HepG2 (cell line): ENCODE results near the gene GTF2H3. TPM values are rescaled to one million over a fixed set of nuclear protein-coding genes. Genes with fewer than 3 reads are reported as not detected.

Experiments used
- ATAC-seq: fragments of 200-7000 bp; cut with Tn5 transposase; 3 replicates; pipeline ENCODE4 v1.9.1; 2020; ENCODE audit warnings: mild to moderate bottlenecking, moderate library complexity
- BruUV-seq: library from RNA; stranded (reverse); fragments of 400-500 nt; replicated peaks from 2 replicates; lab custom pipeline; 2021; lab: Mats Ljungman, UMichigan
- CTCF ChIA-PET: fragments of 300-600 bp; formaldehyde crosslinking; extraction: SDS; loops from one replicate; lab custom pipeline; 2021; ENCODE audit warnings: low total read pairs, inconsistent platforms, low intra/inter-chr PET ratio; lab: Yijun Ruan, JAX
- POLR2A ChIA-PET: fragments of 350-600 bp; sonication (Branson Sonifier 250); formaldehyde crosslinking; loops from one replicate; lab custom pipeline; 2020; ENCODE audit warnings: antibody characterized with exemption, inconsistent platforms; lab: Yijun Ruan, JAX
- DNase-seq: peaks from one replicate; pipeline ENCODE4 v3.0.0-alpha.2; 2015; ENCODE audit warnings: low spot score
- FAIRE-seq: peaks from 3 replicates; lab custom pipeline; 2011; peaks lifted over from hg19 to GRCh38; lab: Jason Lieb, UNC
- H2AFZ ChIP-seq: one replicate; pipeline ENCODE4 v1.6.1; 2011; ENCODE audit warnings: low read length, inconsistent platforms
- H3K27ac ChIP-seq: fragments of 300-600 bp; 3 replicates; pipeline ENCODE4 v1.8.0; 2011; ENCODE audit warnings: mixed run types, mild to moderate bottlenecking, mixed read lengths, low read length, inconsistent platforms; ENCODE audit not compliant: insufficient read depth; ENCODE audit errors: extremely low read length
- H3K27me3 ChIP-seq, 2 experiments: fragments of 200-600 bp in 1 of 2; 2 replicates in 1 of 2; 3 replicates in 1 of 2; pipeline versions ENCODE4 v1.6.0 to v1.8.0; 2011; ENCODE audit warnings: low read length in 2 of 2, mild to moderate bottlenecking in 2 of 2, moderate library complexity in 2 of 2, inconsistent platforms in 1 of 2; ENCODE audit not compliant: insufficient read depth in 2 of 2, control insufficient read depth in 1 of 2
- H3K36me3 ChIP-seq, 2 experiments: fragments of 200-600 bp in 1 of 2; replicated peaks in 1 of 2; 2 replicates in 1 of 2; 3 replicates in 1 of 2; pipeline versions ENCODE4 v1.5.1 to v1.8.0; 2011; ENCODE audit warnings: low read length in 2 of 2, inconsistent platforms in 1 of 2; ENCODE audit not compliant: insufficient read depth in 2 of 2, control insufficient read depth in 1 of 2
- H3K4me1 ChIP-seq: 2 replicates; pipeline ENCODE4 v1.5.1; 2012; ENCODE audit warnings: low read length, inconsistent platforms; ENCODE audit not compliant: insufficient read depth
- H3K4me2 ChIP-seq: 2 replicates; pipeline ENCODE4 v1.6.0; 2011; ENCODE audit warnings: low read depth, low read length, inconsistent platforms
- H3K4me3 ChIP-seq, 3 experiments: fragments of 200-600 bp in 1 of 3; sonication (generic), shearing (Covaris generic) in 1 of 3; replicated peaks in 1 of 3; 2 replicates each; pipeline ENCODE4 v1.5.1; 2011 to 2016; ENCODE audit warnings: low read length in 3 of 3, inconsistent platforms in 2 of 3, low read depth in 2 of 3, mild to moderate bottlenecking in 2 of 3, control low read depth in 1 of 3, mixed read lengths in 1 of 3; ENCODE audit not compliant: insufficient read depth in 1 of 3
- H3K79me2 ChIP-seq: one replicate; pipeline ENCODE4 v1.6.1; 2011; ENCODE audit warnings: low read length, inconsistent platforms; ENCODE audit not compliant: insufficient read depth
- H3K9ac ChIP-seq: 2 replicates; pipeline ENCODE4 v1.6.0; 2011; ENCODE audit warnings: mild to moderate bottlenecking, low read depth, low read length, inconsistent platforms; ENCODE audit not compliant: insufficient read depth
- H3K9me3 ChIP-seq: 2 replicates; pipeline ENCODE4 v1.5.1; 2012; ENCODE audit warnings: mild to moderate bottlenecking, low read length
- H4K20me1 ChIP-seq: 2 replicates; pipeline ENCODE4 v1.6.0; 2011; ENCODE audit warnings: inconsistent platforms, mild to moderate bottlenecking, low read length, moderate library complexity; ENCODE audit not compliant: insufficient read depth
- HHEX ChIP-seq: IDR thresholded peaks from 2 replicates; pipeline ENCODE4 v1.6.1; 2016; ENCODE audit warnings: control low read depth
- IRF2 ChIP-seq: IDR thresholded peaks from 2 replicates; pipeline ENCODE4 v1.6.1; 2018; ENCODE audit warnings: missing genetic modification reagents, missing compliant biosample characterization
- IRX3 ChIP-seq: sonication (generic); formaldehyde crosslinking; IDR thresholded peaks from 2 replicates; pipeline ENCODE4 v1.8.1; 2023; ENCODE audit warnings: mild to moderate bottlenecking, low read depth, missing genetic modification reagents, borderline replicate concordance
- KMT2A ChIP-seq: sonication (generic); formaldehyde crosslinking; IDR thresholded peaks from 2 replicates; pipeline ENCODE4 v1.4.0; 2020; ENCODE audit warnings: missing genetic modification reagents
- POLR2AphosphoS2 ChIP-seq: IDR thresholded peaks from 2 replicates; pipeline ENCODE4 v1.6.1; 2011; ENCODE audit warnings: low read depth, low read length, improper control_type of control experiment
- WGBS: methylation state at CpG from one replicate; pipeline ENCODE4 v1.1.6; 2017; ENCODE audit warnings: low lambda C conversion rate; 5-methylcytosine and 5-hydroxymethylcytosine counted together
- in situ Hi-C: cut with HindIII; loops from 2 replicates; pipeline ENCODE4 v1.10.0; 2017; ENCODE audit warnings: low pct_unique_long_range_greater_than_20kb; ENCODE audit not compliant: extremely low pct_ligation_motif_present
- intact Hi-C: fragments of 100-400 bp; cut with micrococcal nuclease; formaldehyde crosslinking; loops from one replicate; pipeline ENCODE4 v1.10.0; 2022; ENCODE audit not compliant: unreplicated experiment
- polyA plus RNA-seq, 8 experiments: library from polyadenylated mRNA; depleted of rRNA in 3 of 8; stranded (reverse) in 7 of 8; unstranded in 1 of 8; fragments of >200 nt; fragmentation: Illumina TruSeq in 4 of 8; extraction: Trizol in 4 of 8; gene quantifications; 2 replicates each; pipeline versions ENCODE4 v1.2.1 to v1.2.3, GENCODE V29; 2011 to 2016; ENCODE audit warnings: low read depth in 4 of 8, missing spikeins in 1 of 8, mixed read lengths in 1 of 8; ENCODE audit not compliant: insufficient read depth in 1 of 8
- total RNA-seq, 5 experiments: library from RNA; depleted of rRNA; stranded (reverse); fragments of >200 nt; fragmentation: Illumina TruSeq; extraction: Trizol; gene quantifications; 2 replicates each; pipeline ENCODE4 v1.2.3, GENCODE V29; 2016; ENCODE audit warnings: low read depth in 1 of 5
- TF ChIP-seq, protein P1 (sequence below): sonication (generic); formaldehyde crosslinking; IDR thresholded peaks from 2 replicates; pipeline ENCODE4 v1.5.0; 2020; ENCODE audit warnings: missing genetic modification reagents, mild to moderate bottlenecking, borderline replicate concordance
- TF ChIP-seq, protein P2 (sequence below): sonication (generic); formaldehyde crosslinking; IDR thresholded peaks from 2 replicates; pipeline ENCODE4 v1.4.0; 2020; ENCODE audit warnings: missing genetic modification reagents

Gene GTF2H3
- total and polyA plus RNA-seq, 2 of the 13 experiments (the other 11 are each of a cell fraction or from before 2014, with no cell fraction given): 35.8 to 58.8 TPM

DNA sequence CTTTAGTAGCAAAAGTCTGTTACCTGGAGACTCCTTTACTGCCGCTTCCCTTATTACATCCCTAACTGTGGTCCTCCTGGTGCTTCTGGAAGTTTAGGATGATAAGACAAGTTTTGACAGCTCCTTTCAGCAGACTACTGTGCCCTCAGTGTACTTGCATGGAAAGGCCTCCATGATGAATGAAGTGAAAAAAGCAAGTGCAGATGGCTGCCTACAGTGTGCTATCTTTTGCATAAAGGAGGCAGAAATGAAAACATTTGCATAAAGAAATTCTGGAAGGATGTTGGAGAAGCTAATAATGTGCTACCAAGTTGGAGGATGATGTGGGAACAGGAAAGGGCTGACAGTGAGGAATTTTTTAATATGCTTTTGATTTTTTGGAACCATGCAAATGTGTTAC lies 41.8 kb downstream of the GTF2H3 start:
- POLR2A ChIA-PET: no interaction called here
- CTCF ChIA-PET: no interaction called here

More for the DNA sequence above, 41.8 kb downstream of the GTF2H3 start:
- TF ChIP-seq KMT2A (CRISPR knock-in tag): no peak
- TF ChIP-seq IRF2 (CRISPR knock-in tag): no peak
- TF ChIP-seq HHEX (CRISPR knock-in tag): no peak
- TF ChIP-seq, protein P1, sequence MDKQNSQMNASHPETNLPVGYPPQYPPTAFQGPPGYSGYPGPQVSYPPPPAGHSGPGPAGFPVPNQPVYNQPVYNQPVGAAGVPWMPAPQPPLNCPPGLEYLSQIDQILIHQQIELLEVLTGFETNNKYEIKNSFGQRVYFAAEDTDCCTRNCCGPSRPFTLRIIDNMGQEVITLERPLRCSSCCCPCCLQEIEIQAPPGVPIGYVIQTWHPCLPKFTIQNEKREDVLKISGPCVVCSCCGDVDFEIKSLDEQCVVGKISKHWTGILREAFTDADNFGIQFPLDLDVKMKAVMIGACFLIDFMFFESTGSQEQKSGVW (CRISPR knock-in tag): no peak
- TF ChIP-seq, protein P2, sequence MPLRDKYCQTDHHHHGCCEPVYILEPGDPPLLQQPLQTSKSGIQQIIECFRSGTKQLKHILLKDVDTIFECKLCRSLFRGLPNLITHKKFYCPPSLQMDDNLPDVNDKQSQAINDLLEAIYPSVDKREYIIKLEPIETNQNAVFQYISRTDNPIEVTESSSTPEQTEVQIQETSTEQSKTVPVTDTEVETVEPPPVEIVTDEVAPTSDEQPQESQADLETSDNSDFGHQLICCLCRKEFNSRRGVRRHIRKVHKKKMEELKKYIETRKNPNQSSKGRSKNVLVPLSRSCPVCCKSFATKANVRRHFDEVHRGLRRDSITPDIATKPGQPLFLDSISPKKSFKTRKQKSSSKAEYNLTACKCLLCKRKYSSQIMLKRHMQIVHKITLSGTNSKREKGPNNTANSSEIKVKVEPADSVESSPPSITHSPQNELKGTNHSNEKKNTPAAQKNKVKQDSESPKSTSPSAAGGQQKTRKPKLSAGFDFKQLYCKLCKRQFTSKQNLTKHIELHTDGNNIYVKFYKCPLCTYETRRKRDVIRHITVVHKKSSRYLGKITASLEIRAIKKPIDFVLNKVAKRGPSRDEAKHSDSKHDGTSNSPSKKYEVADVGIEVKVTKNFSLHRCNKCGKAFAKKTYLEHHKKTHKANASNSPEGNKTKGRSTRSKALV (CRISPR knock-in tag): no peak
- no peak for TF ChIP-seq IRX3
- TF ChIP-seq POLR2AphosphoS2: no peak
- in situ Hi-C loops: no loop called here
- 100% methylated on average over 1 of the region's 1 CpG for WGBS
- no peak overlapping the region for H3K27ac ChIP-seq
- DNase-seq (no peak), ATAC-seq (no peak), FAIRE-seq (no peak)
- no peaks in the 10 kb centered on the region for H3K79me2 ChIP-seq
- H4K20me1 ChIP-seq: no peaks in the 10 kb centered on the region
- H3K36me3 ChIP-seq: peaks cover 5% of the 10 kb centered on the region in 2 experiments; a peak in 3 of 5 replicates
- no peak overlapping the region for H3K4me2 ChIP-seq
- intact Hi-C loops: no loop called here
- no peak overlapping the region for H2AFZ ChIP-seq
- no peaks in the 10 kb centered on the region for H3K9me3 ChIP-seq
- no peaks in the 10 kb centered on the region for H3K27me3 ChIP-seq
- peaks cover 7% of the 10 kb centered on the region for H3K4me1 ChIP-seq
- no peak overlapping the region for H3K9ac ChIP-seq
- no TSS peak for BruUV-seq
- H3K4me3 ChIP-seq: no peak overlapping the region
